ENCODE data around the gene GFI1.

DNA sequence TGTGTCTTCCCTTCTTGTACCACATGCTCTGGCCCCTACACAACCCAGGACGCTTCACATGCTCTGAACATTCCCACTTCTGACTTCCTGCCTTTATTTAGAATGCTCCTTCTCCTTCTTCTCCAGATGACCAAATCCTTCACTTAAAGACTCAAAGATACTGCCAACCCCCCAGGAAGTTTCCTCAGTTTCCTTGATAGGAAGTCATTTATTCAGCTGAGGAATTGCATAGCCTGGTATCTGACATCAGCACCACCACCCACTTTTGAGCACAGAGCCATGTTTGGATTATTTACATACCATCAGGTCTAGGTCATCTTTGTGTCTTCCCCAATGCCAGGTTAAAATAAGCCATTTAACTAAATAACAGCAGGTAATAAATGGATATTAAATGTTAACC is 42.4 kb downstream of the GFI1 start:
- TF ChIP-seq, protein P1, sequence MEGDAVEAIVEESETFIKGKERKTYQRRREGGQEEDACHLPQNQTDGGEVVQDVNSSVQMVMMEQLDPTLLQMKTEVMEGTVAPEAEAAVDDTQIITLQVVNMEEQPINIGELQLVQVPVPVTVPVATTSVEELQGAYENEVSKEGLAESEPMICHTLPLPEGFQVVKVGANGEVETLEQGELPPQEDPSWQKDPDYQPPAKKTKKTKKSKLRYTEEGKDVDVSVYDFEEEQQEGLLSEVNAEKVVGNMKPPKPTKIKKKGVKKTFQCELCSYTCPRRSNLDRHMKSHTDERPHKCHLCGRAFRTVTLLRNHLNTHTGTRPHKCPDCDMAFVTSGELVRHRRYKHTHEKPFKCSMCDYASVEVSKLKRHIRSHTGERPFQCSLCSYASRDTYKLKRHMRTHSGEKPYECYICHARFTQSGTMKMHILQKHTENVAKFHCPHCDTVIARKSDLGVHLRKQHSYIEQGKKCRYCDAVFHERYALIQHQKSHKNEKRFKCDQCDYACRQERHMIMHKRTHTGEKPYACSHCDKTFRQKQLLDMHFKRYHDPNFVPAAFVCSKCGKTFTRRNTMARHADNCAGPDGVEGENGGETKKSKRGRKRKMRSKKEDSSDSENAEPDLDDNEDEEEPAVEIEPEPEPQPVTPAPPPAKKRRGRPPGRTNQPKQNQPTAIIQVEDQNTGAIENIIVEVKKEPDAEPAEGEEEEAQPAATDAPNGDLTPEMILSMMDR (IDR thresholded peaks at IDR 0.05) = no peak
- TF ChIP-seq POLR2A (IDR thresholded peaks at IDR 0.05) = no peak
- no peak for TF ChIP-seq EP300 (IDR thresholded peaks at IDR 0.05)

All from ovary (tissue), 3 donors.